Posterior vena cava (tissue), 2 donors: ENCODE measurements around the gene LRBA. TPM values are rescaled to one million over a fixed set of nuclear protein-coding genes. Genes with fewer than 3 reads are reported as not detected.

Experiments used
- DNase-seq: peaks from one replicate; pipeline ENCODE4 v3.0.0-alpha.2; 2020; ENCODE audit warnings: low spot score
- intact Hi-C, 2 donors: fragments of 100-400 bp; cut with DNase I; formaldehyde crosslinking; loops; one replicate each; pipeline versions ENCODE4 v1.14.1 to v1.14.2; 2022 to 2023
- total RNA-seq, 2 donors: library from RNA; stranded (reverse); fragmentation: NEBNext Ultra II Directional; extraction: Animal tissue kit (Norgen Biotek cat#: 25700); gene quantifications; one replicate each; pipeline ENCODE4 v1.2.1, GENCODE V29; 2021
- donor health status: DM: yes; HTN: yes; CAD: no.
- donor health status: DM: yes; HTN: yes; CAD: no.

Gene LRBA
- total RNA-seq, 2 donors from 2014 or later: 21.0 to 23.0 TPM

GRCh38 chr4:150720973-150721518 is 294.0 kb downstream of the LRBA start:
- DNase-seq: no peak
- intact Hi-C loops: no loop called here

- intact Hi-C loops: no loop called here
- no peak for DNase-seq
Observed at GRCh38 chr4:150717952-150718351, 297.1 kb downstream of the LRBA start.

DNA sequence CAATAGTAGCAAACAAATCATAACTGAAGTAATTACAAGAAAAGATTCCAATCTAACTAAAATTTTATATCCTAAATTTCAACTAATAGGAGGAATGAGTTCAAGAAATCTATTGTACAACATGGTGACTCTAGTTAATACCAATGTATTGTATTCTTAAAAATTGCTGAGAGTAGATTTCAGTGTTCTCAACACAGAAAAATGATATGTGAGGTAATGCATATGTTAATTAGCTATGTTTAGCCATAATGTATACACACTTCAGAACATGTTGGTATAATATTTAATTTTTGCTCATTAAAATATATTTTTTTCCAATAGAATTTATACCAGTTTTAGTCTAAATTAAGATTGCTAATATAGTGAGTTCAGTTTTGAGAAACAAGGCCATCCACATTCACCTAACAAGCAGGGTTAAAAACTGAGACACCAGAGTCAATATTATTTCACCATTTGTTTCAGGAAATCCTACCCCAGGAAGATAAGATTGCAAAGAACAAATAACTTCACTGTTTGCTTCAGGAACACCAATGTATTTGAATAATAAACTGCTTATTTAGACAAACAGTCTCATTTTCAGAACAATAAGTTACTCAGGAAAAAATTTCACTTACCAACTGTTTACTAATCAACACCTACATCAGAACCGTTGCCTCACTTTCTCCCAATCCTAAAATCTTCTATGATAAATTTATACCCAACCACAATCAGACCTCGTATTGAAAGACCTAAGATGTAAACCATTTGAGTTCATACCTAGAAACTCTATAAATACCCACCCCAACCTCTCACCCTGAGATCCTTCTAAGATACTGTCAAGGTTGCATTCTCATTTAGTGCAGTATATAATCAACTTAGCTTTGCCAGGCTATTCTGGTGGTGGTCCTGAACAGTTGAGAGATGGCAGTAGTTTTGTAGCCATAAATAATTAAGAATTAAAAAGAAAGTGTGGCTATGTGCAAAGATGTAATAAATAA is 300.3 kb downstream of the LRBA start:
- intact Hi-C loops: no loop called here
- DNase-seq: no peak

DNA sequence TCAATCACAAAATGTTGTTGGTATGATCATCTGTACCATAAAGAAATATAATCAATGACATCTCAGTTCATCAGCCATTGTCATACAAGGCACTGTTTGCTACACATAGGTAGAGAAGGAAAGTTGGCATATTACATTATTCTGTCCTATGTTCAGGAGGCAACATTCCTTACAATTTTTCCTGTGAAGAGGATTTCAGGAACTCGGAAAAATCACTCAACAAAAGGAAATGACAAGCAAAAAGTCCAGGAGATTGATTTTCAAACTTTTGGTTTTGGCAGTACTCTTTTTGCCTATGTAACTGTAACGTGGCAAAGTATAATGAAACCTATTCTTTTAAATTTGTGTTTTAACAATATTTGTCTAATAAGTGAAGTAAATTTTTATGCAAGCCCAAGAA is 301.8 kb downstream of the LRBA start:
- intact Hi-C loops: no loop called here
- no peak for DNase-seq

GRCh38 chr4:150710770-150711375 is 304.2 kb downstream of the LRBA start:
- DNase-seq: no peak
- intact Hi-C loops: no loop called here

DNA sequence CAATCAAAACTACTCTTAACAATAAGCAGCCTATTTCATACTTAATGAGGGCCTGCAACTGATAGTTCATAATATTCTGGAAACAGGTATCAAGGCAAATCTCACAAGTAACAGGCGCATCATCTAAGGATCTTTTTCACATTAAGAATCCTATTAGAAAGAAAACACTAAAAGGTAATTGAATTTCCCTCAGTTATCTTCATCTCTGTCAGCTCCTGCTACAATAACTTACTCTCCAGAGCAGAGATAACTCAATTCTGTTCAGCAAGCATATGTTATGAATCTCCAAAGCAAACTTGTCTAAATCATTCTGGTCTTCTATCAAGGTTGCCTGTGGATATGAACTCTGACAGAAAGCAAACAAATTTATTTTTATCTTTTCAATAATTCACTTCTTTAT is 307.1 kb downstream of the LRBA start:
- no peak for DNase-seq
- intact Hi-C loops: no loop called here

- DNase-seq: no peak
- intact Hi-C loops: no loop called here
Observed at GRCh38 chr4:150699599-150699998, 315.5 kb downstream of the LRBA start.

GRCh38 chr4:150695162-150695561 is 319.9 kb downstream of the LRBA start:
- intact Hi-C loops: no loop called here

GRCh38 chr4:150694438-150694837 is 320.6 kb downstream of the LRBA start:
- intact Hi-C loops: no loop called here
- no peak for DNase-seq

More at GRCh38 chr4:150695162-150695561, 319.9 kb downstream of the LRBA start:
- no peak for DNase-seq

GRCh38 chr4:150683775-150684350 is 331.2 kb downstream of the LRBA start:
- intact Hi-C loops: no loop called here
- DNase-seq: no peak

GRCh38 chr4:150682126-150682525 is 333.0 kb downstream of the LRBA start:
- intact Hi-C loops: no loop called here
- no peak for DNase-seq

- intact Hi-C loops: no loop called here
- no peak for DNase-seq
Observed at GRCh38 chr4:150681063-150681462, 334.0 kb downstream of the LRBA start.

GRCh38 chr4:150680651-150681050 is 334.4 kb downstream of the LRBA start:
- DNase-seq: no peak
- intact Hi-C loops: no loop called here

- no peak for DNase-seq
- intact Hi-C loops: no loop called here
Observed at GRCh38 chr4:150679765-150680343, 335.2 kb downstream of the LRBA start.

GRCh38 chr4:150679018-150679764 is 335.9 kb downstream of the LRBA start:
- intact Hi-C loops: no loop called here
- no peak for DNase-seq

DNA sequence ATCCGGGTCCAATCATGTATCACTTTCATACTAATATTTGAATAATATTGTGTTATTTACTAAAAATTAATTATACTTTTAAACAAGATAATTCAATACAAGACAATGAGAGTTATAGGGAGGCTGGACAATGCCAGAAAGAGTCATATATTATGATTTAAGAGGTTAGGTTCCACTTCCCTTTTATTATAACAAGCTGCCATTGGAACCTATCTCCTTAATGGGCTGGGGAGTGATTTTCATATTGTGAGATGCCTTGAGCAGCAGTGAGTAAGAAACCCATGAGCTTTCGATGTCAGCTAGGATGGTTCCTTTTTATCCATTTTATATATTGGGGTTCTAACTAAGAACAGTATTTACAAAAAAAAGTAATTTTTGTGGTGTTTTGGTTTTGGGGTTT is 341.3 kb downstream of the LRBA start:
- intact Hi-C loops: no loop called here
- DNase-seq: no peak

- intact Hi-C loops: no loop called here
- DNase-seq: no peak
Observed at GRCh38 chr4:150668824-150669223, 346.3 kb downstream of the LRBA start.

GRCh38 chr4:150664935-150665334 is 350.1 kb downstream of the LRBA start:
- intact Hi-C loops: no loop called here

GRCh38 chr4:150662686-150663085 is 352.4 kb downstream of the LRBA start:
- DNase-seq: no peak
- intact Hi-C loops: no loop called here

More at GRCh38 chr4:150664935-150665334, 350.1 kb downstream of the LRBA start:
- no peak for DNase-seq
